ENCODE results near the gene GTPBP3. TPM values are rescaled to one million over a fixed set of nuclear protein-coding genes. Genes with fewer than 3 reads are reported as not detected.

GTPBP3 gene
- total RNA-seq, 1 donor: 14.2 TPM

- TF ChIP-seq CTCF (IDR thresholded peaks at IDR 0.05; ENCODE audit: insufficient read depth, low read depth, low read length): no peak
- DNase-seq (ENCODE audit: low read depth): no peak
- no peak overlapping the region for H3K4me3 ChIP-seq (ENCODE audit: low read depth, low read length)
These were observed 32.8 kb upstream of the GTPBP3 start for GRCh38 chr19:17304386-17305215.

GRCh38 chr19:17305216-17305516 is 32.2 kb upstream of the GTPBP3 start:
- DNase-seq (ENCODE audit: low read depth): no peak
- H3K4me3 ChIP-seq (ENCODE audit: low read depth, low read length): peak overlapping the region; percentile 75
- no peak for TF ChIP-seq CTCF (IDR thresholded peaks at IDR 0.05; ENCODE audit: insufficient read depth, low read depth, low read length)

- TF ChIP-seq CTCF (IDR thresholded peaks at IDR 0.05; ENCODE audit: insufficient read depth, low read depth, low read length): peak; percentile 75
- DNase-seq (ENCODE audit: low read depth): peak; percentile 99
- H3K4me3 ChIP-seq (ENCODE audit: low read depth, low read length): peak within 1 kb of the TSS; percentile 75
These were observed 31.7 kb upstream of the GTPBP3 start, which contains the start of gene MRPL34 for GRCh38 chr19:17305517-17306284. TSS of gene MRPL34 (plus strand) at chr19:17305872. CDS start at chr19:17305893, 21 bp downstream.

GRCh38 chr19:17306285-17306714 is 31.1 kb upstream of the GTPBP3 start:
- TF ChIP-seq CTCF (IDR thresholded peaks at IDR 0.05; ENCODE audit: insufficient read depth, low read depth, low read length): no peak
- H3K4me3 ChIP-seq (ENCODE audit: low read depth, low read length): peak overlapping the region; percentile 75
- DNase-seq (ENCODE audit: low read depth): no peak

GRCh38 chr19:17307876-17308377 is 29.4 kb upstream of the GTPBP3 start:
- no peak overlapping the region for H3K4me3 ChIP-seq (ENCODE audit: low read depth, low read length)
- no peak for TF ChIP-seq CTCF (IDR thresholded peaks at IDR 0.05; ENCODE audit: insufficient read depth, low read depth, low read length)

GRCh38 chr19:17309198-17309964 is 28.0 kb upstream of the GTPBP3 start, which contains the start of gene DDA1:
TSS of gene DDA1 (plus strand) at chr19:17309563. CDS start at chr19:17309655, 92 bp downstream.
- peak; percentile 100 for DNase-seq (ENCODE audit: low read depth)
- peak within 1 kb of the TSS; percentile 90 for H3K4me3 ChIP-seq (ENCODE audit: low read depth, low read length)
- TF ChIP-seq CTCF (IDR thresholded peaks at IDR 0.05; ENCODE audit: insufficient read depth, low read depth, low read length): no peak

More at GRCh38 chr19:17307876-17308377, 29.4 kb upstream of the GTPBP3 start:
- no peak for DNase-seq (ENCODE audit: low read depth)

All from fibroblast of villous mesenchyme (primary cell).